Measurements from ENCODE around the gene BMPR1A. TPM values are rescaled to one million over a fixed set of nuclear protein-coding genes. Genes with fewer than 3 reads are reported as not detected.
"Not testable (repeated sequence)": the region's sequence is repeated elsewhere in the genome, so short reads cannot be mapped to it uniquely, and the experiment has no call there.

BMPR1A gene
- total RNA-seq, 1 donor from 2014 or later = 3.0 TPM

GRCh38 chr10:86729677-86730076 lies 26.7 kb upstream of the BMPR1A start:
- DNase-seq (ENCODE audit: low read depth, low spot score) = no peak

GRCh38 chr10:86730227-86730626 lies 26.2 kb upstream of the BMPR1A start:
- no peak for DNase-seq (ENCODE audit: low read depth, low spot score)

- no peak for DNase-seq (ENCODE audit: low read depth, low spot score)
Observed at GRCh38 chr10:86732771-86733170, 23.6 kb upstream of the BMPR1A start.

- no peak for DNase-seq (ENCODE audit: low read depth, low spot score)
Observed at GRCh38 chr10:86733260-86733671, 23.2 kb upstream of the BMPR1A start.

GRCh38 chr10:86734207-86734988 lies 22.0 kb upstream of the BMPR1A start:
- no peak for DNase-seq (ENCODE audit: low read depth, low spot score)

- not testable (repeated sequence) for DNase-seq (ENCODE audit: low read depth, low spot score)
Observed at GRCh38 chr10:86735278-86735677, 21.1 kb upstream of the BMPR1A start.

GRCh38 chr10:86742230-86742629 lies 14.2 kb upstream of the BMPR1A start:
- DNase-seq (ENCODE audit: low read depth, low spot score) = no peak

- DNase-seq (ENCODE audit: low read depth, low spot score) = no peak
Observed at GRCh38 chr10:86744067-86744725, 12.2 kb upstream of the BMPR1A start.

GRCh38 chr10:86747796-86748581 lies 8.4 kb upstream of the BMPR1A start:
- peak; percentile 81 for DNase-seq (ENCODE audit: low read depth, low spot score)

GRCh38 chr10:86749854-86750253 lies 6.6 kb upstream of the BMPR1A start:
- DNase-seq (ENCODE audit: low read depth, low spot score) = no peak

- DNase-seq (ENCODE audit: low read depth, low spot score) = no peak
Observed at GRCh38 chr10:86751477-86751876, 4.9 kb upstream of the BMPR1A start.

GRCh38 chr10:86752311-86752710 lies 4.1 kb upstream of the BMPR1A start:
- DNase-seq (ENCODE audit: low read depth, low spot score) = no peak

GRCh38 chr10:86753051-86753450 lies 3.4 kb upstream of the BMPR1A start:
- no peak for DNase-seq (ENCODE audit: low read depth, low spot score)

- no peak for DNase-seq (ENCODE audit: low read depth, low spot score)
Observed at GRCh38 chr10:86753638-86754434, 2.6 kb upstream of the BMPR1A start.

- no peak for DNase-seq (ENCODE audit: low read depth, low spot score)
Observed at GRCh38 chr10:86755454-86755739, 1.0 kb upstream of the BMPR1A start.

GRCh38 chr10:86755740-86756510 lies 494 bp upstream of the BMPR1A start:
- DNase-seq (ENCODE audit: low read depth, low spot score) = no peak

- DNase-seq (ENCODE audit: low read depth, low spot score) = no peak
Observed at GRCh38 chr10:86757113-86757972, 924 bp downstream of the BMPR1A start.

GRCh38 chr10:86758189-86759072 lies 2.0 kb downstream of the BMPR1A start:
- no peak for DNase-seq (ENCODE audit: low read depth, low spot score)

All from pulmonary artery endothelial cell (primary cell).